Stimulated activated CD8-positive, alpha-beta memory T cell treated with anti-CD3 and anti-CD28 coated beads, Interleukin-15, amount 100 ng/mL, for 24 hours (primary cell): Measurements from ENCODE around the gene HMCN1.
"Not testable (repeated sequence)": the region's sequence is repeated elsewhere in the genome, so short reads cannot be mapped to it uniquely, and the experiment has no call there.

Experiments
- DNase-seq: peaks from one replicate; pipeline ENCODE4 v3.0.0-alpha.2; 2020; ENCODE audit warnings: low read depth

Gene HMCN1

DNA sequence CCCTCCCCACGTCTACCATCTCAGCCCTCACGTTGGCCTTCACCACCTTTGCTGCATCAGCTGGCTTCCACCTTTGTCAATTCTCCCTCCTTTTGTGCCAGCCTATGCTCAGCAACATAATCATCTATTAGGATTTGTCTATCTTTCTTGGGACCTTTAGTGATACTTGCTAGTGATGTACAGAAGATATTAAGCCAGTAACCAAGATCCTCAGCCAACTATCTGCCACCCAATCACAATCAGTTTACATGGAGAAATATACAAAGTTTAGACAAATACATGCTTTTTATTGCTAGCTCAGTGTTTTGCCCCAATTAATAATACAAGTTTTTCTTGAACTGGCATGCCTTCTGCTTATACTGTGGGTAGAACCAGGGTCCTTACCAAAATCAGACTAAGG is 468.6 kb downstream of the HMCN1 start:
- DNase-seq, result no peak

GRCh38 chr1:186206048-186206570 is 471.9 kb downstream of the HMCN1 start:
- no peak for DNase-seq

GRCh38 chr1:186207391-186208085 is 473.3 kb downstream of the HMCN1 start:
- no peak for DNase-seq

GRCh38 chr1:186208405-186209129 is 474.4 kb downstream of the HMCN1 start:
- no peak for DNase-seq

- DNase-seq, result no peak
Measured at GRCh38 chr1:186210258-186210657, 476.1 kb downstream of the HMCN1 start.

DNA sequence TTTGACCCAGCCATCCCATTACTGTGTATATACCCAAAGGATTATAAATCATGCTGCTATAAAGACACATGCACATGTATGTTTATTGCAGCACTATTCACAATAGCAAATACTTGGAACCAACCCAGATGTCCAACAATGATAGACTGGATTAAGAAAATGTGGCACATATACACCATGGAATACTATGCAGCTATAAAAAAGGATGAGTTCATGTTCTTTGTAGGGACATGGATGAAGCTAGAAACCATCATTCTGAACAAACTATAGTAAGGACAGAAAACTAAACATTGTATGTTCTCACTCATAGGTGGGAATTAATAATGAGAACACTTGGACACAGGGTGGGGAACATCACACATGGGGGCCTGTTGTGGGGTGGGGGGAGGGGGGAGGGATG is 477.4 kb downstream of the HMCN1 start:
- DNase-seq, result not testable (repeated sequence)

DNA sequence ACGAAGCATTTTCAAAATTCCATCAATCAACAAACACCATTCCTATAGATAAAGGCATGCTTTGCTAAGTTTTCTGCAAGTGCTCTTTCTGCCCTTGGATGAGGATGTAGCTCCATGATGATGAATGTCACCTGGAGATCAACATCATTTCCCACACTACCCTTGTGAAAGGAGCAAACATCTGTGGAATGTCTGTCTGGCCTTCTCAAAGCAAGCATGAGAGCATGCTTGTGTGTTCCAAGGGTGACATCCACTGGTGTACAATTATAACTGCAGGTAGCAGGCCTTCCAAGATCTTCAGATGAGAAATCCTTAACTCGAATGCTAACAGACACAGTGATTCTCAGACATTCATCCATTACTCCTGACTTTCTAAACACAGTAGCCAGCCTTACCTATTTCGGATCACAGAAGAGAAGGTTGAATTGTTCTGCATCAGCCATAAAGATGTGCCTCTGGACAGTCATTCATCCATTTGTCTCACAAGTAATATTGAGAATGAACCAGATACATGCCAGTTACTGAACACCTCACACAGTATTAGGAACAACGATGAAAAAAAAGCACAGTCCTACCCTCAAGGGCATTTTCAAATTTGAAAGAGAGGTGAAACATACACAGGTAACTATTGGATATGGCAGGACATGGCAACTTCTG is 478.5 kb downstream of the HMCN1 start:
- no peak for DNase-seq

DNA sequence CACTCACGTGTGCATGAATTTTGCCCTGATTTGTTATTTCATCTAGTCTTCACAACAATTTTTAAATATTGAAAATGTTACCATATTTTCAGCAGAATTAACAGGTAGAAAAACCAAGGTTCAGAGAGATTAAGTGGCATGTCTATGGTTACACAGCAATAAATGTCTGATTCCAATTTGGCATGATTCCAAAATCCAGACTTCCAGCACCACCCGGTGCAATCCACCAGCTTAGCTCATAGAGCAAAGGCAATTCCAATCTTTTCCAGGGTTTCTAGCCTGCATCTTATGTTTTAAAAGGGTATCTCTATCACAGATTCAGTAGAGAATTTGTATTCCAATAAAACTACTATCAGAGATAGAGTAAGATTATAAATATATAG is 479.0 kb downstream of the HMCN1 start:
- no peak for DNase-seq

DNA sequence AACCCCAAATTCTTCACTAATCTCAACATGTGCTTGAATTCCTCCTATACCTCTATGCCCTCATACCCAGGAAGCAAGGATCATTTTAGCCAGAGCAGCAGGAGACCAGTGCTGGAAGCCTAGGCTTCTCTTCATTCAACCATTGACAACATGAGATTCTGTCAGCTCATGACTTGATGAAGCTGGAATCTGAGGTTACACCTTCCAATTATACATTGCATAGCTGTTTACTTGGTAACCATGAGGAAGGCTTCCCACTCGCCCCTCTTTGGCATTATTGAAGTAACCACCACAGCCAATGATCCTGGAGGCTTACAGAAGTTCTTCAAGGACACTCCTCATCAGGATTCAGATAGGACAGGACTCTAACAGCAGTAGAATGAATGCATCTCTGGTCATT is 480.6 kb downstream of the HMCN1 start:
- no peak for DNase-seq

DNA sequence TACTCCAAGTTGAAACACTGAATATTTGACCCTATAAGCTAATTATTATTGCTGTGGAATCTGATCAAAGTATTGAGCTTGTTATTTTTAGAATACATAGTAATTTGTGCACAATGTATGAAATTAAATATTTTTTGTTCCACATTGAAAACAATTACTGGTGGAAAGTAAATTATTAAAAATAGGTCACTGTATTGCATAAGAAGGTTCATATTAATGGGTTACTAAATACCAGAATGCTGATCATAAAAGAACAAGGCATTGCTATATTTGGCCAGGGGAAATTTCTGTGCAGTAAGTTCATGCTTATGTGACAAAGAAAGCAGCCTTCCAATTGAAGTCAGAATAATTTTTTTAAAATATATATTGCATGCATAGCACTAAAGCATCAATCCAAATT is 481.4 kb downstream of the HMCN1 start:
- DNase-seq, result no peak

- no peak for DNase-seq
Measured at GRCh38 chr1:186218654-186219352, 484.6 kb downstream of the HMCN1 start.

- no peak for DNase-seq
Measured at GRCh38 chr1:186220067-186220466, 485.9 kb downstream of the HMCN1 start.

DNA sequence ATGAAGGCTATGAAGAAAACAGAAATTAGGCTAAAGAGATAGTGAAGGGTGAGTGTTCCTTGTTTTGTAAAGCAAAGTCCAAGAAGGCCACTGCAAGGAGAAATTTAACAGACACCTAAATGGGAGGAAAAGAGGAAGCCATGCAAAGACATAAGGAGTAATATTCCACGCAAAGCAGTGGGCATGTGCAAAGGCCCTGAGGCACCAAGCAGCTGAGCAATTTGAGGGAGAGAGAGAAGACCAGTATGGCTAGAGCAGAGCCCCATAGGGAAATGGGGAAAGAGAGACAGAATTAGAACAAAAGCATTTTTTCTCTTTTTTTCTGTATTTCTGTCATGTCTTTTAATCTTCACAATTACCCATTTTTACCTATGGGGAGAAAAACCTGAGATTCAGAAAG is 486.7 kb downstream of the HMCN1 start:
- DNase-seq, result no peak

- DNase-seq, result no peak
Measured at GRCh38 chr1:186225096-186225495, 490.9 kb downstream of the HMCN1 start.

- no peak for DNase-seq
Measured at GRCh38 chr1:186228749-186229148, 494.6 kb downstream of the HMCN1 start.

DNA sequence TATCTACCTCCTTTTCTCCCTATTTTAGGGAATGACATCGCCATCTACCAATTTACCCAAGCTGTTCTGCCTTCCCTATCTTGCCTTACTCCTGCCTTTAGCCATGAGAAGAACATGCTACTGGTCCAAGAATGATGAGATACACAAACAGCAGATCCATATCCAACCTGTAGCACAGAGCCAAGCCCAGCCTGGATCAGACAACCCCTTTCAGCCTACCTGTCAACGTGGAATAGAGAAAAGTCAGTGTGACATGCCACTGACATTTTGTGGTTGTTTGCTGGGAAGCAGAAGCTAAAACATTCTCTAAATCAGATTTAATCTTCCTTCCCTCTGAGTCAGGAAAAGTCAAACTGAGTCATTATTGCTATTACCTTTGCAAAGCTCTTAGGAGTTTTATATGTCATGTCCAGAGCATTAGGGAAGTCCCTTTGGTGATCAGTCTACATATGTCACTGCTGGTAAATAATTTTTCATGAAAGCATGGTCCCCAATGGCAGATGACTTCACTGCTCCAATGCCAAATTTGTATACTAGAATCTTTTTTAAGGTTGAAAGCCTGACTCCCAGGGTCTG is 497.8 kb downstream of the HMCN1 start:
- DNase-seq, result no peak

GRCh38 chr1:186234976-186235686 is 500.9 kb downstream of the HMCN1 start:
- no peak for DNase-seq

GRCh38 chr1:186235696-186236095 is 501.5 kb downstream of the HMCN1 start:
- no peak for DNase-seq

GRCh38 chr1:186236921-186237320 is 502.7 kb downstream of the HMCN1 start:
- no peak for DNase-seq

- DNase-seq, result no peak
Measured at GRCh38 chr1:186239171-186239570, 505.0 kb downstream of the HMCN1 start.

- no peak for DNase-seq
Measured at GRCh38 chr1:186240436-186240835, 506.2 kb downstream of the HMCN1 start.
